HG03469 (cell line): Measurements from ENCODE around the gene DHRS7B.
"Not testable (repeated sequence)": the region's sequence is repeated elsewhere in the genome, so short reads cannot be mapped to it uniquely, and the experiment has no call there.

ENCODE experiments used
- ATAC-seq: cut with Tn5 transposase; IDR thresholded peaks from one replicate; pipeline ENCODE4 v1.9.1; 2021; ENCODE audit warnings: mild to moderate bottlenecking, moderate library complexity, moderate number of reproducible peaks; ENCODE audit not compliant: unreplicated experiment

Gene DHRS7B, protein sequence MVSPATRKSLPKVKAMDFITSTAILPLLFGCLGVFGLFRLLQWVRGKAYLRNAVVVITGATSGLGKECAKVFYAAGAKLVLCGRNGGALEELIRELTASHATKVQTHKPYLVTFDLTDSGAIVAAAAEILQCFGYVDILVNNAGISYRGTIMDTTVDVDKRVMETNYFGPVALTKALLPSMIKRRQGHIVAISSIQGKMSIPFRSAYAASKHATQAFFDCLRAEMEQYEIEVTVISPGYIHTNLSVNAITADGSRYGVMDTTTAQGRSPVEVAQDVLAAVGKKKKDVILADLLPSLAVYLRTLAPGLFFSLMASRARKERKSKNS

DNA sequence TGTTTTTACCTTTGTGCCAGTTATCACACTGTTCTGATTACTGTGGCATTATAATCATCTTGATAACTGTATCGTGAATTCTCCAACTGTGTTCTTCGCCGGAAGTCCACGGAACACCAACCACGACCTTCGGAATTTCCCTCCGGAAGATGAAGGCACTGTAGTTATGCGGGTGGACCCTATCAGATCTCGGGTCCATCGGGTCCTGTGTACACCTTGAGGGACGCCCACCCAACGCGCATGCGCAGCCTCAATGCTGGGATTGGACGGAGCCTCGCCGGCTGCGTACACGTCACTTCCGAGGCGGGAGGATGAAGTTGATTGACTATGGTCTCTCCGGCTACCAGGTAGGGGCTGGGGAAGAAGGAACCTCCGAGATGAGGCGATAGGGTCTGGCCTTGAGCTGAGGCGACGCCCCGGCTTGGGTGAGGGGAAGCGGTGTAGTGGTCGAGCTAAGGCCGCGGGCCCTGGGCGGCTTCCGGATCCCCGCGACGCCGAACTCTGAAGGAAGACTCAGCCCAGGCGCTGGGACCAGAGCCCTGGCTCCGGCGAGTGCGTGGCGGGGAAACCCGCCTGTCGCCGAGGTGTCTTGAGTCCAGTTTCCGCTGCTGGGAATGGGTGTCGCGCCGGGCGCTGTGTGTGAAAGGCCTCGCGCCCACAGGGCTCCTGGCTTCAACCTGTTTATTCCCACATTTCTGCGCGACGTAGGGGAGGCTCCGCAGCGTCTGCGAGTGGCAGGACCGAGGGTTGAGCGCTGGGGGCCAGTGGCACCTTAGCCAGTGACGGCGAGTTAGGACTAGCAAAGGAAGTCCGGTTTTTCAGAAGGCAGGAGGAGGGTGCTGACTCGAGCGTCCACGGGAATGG, at the start of gene DHRS7B:
DHRS7B (plus strand) TSS at position 320 of the 864 bp plus-strand sequence; CDS start at position 328, 8 bp downstream.
- peak; percentile 81 for ATAC-seq

DNA sequence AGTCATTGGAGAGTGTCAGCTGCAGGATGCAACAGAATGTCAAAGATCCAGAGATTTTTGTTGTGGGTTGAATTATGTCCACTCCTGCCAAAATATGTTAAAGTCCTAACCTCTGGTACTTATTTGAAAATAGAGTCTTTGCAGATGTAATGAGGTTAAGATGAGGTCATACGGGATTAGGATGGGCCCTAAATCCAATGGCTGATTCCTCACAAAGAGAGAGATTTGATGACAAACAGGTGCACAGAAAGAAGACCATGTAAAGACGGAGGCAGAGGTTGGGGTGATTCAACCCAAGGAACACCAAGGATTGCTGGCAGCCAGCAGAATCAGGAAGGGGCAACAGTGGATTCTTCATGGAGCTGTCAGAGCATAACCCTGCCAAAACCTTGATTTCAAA, 49.5 kb upstream of the DHRS7B start:
- ATAC-seq: no peak

DNA sequence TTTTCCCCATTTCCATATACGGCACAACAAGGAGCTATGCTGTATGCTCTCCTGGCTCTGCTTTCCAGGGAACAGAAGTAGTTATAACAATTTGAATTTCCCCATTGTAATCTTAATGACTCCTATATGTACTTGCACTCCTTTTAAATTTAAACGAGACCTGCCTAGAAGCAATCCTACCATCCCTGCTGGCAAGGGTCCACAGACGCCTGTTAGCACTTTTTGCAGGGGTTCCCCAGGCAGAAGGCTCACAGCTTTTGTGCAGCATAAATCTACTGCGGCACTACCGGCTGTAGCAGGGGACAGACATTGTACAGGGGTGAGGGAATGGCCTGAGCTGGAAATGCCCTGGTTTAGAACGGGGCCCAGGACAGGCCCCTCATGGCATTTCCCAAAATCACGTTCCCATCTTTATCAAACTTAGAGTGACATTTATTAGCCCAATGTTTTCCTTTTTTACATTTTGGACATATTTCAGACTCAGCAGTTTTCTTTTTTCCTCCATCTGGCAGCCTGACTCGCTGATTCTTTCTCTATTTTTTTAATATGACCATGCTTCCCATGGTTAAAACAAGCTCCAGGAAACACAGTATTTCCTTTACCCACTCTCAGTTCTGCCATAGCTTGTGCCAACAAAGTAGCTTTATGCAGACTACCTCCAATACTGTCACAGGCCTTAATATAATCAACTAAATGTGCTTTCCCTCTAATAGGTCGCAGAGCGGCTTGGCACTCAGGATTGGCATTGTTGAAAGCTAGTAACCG, 48.6 kb upstream of the DHRS7B start:
- no peak for ATAC-seq

DNA sequence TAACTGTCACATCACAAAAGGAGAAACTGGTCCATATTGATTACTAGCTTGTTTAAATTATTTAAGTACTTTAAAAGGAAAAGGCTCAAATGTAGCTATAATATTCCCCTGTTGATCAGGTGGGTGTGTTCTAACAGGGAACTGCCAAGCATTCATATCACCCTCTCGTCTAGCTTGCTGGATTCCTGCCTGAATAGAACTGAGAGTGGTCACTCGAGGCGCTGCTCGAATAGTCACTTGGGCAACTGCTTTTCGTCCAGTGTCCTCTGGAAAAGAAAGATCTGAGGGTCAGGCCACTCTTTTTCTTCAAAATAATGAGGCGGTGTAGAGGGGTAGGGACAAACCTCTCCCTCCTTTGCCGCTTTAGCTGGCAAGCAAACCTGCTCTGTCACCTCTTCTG, 47.6 kb upstream of the DHRS7B start:
- no peak for ATAC-seq

DNA sequence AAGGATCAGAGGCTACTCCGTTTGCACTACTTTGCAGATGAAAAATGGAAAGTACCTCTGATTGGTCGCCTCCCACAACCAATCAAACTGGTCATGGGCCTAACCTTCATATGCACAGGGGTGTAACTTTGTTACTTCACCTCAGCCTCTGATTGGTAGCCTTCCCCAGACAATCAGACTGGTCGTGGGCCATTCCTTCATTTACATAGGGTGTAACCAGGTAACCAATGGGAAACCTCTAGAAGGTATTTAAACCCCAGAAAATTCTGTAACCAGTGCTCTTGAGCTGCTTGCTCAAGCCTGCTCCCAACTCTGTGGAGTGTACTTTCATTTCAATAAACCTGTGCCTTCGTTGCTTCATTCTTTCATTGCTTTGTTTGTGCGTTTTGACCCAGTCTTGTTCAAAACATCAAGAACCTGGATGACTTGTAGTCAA, 44.7 kb upstream of the DHRS7B start:
- no peak for ATAC-seq

DNA sequence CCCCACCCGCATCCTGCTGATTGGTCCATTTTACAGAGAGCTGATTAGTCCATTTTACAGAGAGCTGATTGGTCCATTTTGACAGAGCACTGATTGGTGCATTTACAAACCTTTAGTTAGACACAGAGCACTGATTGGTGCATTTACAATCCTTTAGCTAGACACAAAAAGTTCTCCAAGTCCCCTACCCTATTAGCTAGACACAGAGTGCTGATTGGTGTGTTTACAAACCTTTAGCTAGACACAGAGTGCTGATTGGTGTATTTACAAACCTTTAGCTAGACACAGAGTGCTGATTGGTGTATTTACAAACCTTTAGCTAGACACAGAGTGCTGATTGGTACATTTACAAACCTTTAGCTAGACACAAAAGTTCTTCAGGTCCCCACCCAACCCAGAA, 41.5 kb upstream of the DHRS7B start:
- not testable (repeated sequence) for ATAC-seq

DNA sequence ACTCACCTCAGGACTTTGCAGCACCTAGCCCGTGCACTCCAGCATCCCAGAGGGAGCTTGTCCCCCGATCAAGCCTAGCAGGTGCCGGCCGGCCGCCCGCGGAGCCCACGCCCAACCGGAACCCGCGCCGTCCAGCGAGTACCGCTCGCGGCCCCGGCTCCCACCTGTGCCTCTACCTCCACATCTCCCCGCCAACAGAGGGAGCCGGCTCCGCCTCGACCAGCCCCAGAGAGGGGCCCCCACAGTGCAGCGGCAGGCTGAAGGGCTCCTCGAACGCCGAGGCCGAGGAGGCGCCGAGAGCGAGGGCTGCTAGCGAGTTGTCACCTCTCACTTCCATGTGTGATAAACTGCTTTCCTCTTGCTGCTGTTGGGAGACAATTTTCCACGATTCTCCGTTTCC, 41.1 kb upstream of the DHRS7B start:
- no peak for ATAC-seq

DNA sequence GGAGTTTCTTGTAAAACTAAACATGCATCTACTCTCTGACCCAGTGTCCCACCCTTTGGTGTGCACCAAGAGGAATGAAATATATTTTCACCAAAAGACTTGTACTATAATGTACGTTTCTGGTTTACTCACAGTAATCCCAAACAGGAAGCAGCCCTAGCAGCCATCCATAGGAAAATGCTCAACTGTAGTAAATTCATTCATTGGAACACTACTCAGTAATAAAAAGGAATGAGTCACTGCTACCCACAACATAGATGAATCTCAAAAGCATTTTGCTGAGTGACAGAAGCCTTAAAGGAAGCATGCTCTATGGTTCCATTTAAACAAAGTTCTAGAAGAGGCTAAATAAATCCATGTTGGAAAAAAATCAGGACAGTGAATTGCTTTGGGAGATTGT, 37.6 kb upstream of the DHRS7B start:
- ATAC-seq: no peak

DNA sequence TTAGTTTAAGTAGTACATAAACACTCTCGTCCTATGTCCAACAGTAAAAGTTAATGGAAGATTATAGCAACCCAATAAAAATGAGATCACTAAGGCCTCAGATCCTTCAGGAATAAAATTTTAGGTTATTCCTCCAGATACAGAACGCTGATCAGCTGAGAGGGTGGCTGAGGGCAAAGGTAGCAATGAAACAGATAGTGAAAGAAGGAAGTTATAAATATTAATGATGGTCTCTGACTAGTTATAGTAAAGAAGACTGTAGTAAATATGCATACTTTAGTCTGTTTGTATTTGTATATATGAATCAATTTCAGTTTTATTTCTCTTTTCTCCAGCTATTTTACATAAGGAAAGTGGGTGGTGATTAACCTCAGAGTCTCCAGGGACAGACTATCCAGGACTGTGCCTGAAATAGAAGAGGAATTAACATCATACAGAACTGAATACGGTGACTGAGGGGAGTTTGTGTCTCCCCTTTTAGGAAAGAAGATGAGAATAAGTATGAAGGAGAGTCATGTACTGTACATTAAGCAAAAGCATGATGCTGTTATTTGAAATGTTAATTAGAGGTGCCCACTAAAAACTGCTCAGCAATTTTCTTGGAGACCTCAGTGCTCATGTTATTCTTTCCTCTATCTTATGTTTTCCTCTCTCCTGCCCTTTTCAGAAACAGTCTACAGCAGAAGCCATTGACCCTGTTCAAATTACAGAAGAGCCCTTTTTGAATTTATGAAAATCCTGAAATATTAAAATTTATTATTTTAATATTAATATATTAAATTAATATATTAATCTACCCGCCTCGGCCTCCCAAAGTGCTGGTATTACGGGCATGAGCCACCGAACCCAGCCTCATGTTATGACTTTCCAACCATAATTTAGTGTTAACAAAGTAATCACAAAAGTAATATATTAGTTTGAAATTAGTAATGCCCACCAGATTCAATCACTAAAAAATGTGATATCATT, 36.5 kb upstream of the DHRS7B start:
- ATAC-seq: no peak

DNA sequence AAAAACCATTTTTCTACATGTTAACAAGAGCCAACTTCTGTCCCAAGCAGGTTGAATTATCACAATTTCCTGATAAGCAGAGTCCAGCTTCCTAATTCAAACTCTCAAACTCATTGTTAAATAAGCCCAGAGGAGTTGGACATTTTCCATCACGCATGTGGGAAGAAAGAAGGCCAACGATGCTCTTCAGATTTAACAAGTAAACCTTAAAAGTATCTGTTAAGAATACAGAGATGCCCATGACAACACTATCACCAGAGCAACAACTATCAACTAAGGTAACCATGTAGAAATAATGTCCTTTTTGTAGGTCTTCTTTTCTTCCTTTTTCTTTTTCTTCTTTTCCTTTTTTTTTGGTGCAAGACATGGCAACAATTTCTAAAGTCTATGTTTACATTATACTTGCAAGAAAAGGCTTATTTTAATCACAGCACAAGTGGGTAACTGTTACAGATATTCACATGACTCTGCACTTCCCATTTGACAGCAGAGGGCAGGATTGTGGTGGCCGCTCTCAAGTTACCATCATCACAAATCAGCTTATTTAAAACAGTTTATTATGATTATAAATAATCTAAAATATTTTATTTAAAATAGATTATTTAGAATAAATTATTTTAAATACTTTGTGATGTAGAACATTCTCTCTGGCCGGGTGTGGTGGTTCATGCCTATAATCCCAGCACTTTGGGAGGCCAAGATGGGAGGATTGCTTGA, 35.7 kb upstream of the DHRS7B start:
- ATAC-seq: no peak

DNA sequence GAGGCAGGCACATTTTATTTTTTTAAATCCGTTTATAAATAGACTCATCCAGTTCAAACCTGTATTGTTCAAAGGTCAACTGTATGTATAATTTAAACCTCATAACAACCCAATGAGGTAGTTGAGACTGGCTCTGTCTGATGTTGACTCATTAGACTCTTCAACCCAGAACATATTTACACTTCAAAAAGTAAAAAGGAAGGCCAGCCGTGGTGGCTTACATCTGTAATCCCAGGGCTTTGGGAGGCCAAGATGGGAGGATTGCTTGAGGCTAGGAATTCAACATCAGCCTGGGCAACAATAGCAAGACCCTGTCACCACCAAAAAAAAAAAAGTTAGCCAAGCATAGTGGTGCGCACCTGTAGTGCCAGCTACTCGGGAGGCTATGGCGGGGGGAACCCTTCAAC, 32.5 kb upstream of the DHRS7B start:
- ATAC-seq: no peak

DNA sequence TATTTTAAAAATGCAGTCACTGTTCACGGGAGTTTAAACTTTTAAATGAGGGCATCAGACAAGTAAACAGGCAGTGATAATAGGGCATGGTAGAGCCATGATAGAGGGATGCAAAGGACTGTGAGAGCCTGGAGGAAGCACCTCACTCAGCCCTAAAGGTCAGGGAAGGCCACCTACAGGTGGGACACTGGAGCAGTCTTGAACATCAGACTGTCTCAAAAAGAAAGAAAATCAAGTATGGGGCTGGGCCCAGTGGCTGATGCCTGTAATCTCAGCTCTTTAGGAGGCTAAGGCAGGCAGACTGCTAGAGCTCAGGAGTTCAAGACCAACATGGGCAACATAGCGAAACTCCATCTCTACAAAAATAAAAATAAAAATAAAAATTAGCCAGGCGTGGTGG, 31.0 kb upstream of the DHRS7B start:
- ATAC-seq: no peak

DNA sequence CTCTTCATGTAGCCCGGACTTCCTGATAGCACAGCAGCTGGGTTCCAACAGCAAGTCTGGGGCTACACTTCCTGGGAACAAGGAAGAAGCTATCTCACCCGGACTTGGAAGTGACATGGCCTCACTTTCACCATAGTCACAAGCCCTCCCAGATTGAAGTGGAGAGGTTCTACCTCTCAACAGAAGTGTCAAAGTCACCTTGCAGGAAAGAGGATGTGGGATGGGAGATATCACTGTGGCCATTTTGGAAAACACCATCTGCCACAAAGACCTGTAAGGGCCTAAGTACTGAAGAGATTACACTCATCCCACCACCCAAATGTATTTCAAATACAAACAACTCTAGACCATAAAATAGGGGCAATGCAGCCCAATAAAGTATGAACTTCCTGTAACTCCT, 29.9 kb upstream of the DHRS7B start:
- ATAC-seq: no peak

DNA sequence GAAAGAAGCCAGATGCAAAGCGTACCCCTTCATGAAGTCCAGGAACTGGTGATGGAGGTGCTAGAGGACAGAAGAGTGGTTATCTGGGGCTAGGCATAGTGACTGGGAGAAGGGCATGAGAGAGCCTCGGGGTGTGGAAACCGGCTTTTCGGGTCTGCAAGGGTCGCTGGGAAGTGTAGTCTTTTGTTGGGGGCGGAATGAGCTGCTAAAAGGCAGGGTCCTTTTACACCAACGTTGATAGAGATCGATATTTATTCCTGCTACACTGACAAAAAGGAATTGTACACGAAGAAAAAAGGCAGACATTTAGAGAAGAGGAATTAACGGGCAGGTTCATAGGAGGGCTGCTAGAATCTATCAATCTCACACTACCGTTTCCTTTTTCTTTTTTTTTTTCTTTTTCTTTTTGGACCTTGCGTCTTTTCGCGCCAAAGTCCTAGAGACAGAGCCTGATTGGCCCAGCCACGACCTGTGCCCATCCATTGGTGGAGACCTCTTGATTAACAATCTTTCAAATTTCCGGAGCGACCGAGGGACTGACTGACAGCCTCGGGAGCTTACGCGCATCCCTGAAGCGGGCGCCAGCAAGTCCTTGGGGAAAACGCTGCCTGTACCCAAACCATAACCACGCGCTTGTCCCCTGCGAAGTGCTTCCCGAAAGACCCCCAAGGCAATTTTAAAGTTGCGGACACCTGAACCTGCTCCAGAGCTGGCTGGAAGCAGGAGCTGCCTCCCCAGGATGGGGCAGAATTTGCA, 27.7 kb upstream of the DHRS7B start:
- peak; percentile 90 for ATAC-seq

DNA sequence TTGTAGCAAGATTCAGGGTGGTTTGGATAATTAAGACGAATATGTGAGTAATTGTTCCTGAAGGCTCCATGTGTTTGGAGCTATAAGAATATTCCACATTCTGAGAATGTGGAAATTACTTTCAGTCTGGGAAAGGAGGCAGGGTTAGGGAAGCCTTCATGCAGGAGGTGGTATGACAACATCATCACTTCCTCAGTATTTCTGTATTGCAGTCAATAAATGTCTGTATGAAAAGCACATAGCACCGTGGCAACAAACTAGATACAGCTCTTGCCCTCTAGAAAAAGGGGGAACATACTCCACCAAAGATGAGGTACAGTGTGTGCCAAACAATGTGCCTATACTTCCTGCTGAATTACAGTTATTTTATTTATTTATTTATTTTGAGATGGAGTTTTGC, 26.1 kb upstream of the DHRS7B start:
- no peak for ATAC-seq

DNA sequence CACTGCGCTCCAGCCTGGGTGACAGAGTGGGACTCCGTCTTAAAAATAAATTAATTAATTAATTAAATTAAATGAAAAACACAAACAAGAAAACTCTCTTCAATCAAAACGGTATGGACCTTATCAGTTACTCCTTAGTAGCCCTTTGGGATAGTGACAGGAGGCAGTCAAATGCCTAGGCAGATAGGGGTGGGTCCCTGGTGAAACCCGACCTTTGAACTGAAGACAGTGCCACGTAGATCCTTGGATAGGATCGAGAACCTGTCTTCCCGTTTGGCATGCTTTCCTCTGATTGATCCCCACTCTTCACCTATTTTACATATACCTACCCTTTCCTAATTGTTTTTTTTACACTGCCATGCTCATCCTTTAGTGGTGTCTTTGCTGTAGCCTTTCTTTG, 22.2 kb upstream of the DHRS7B start:
- ATAC-seq: no peak

DNA sequence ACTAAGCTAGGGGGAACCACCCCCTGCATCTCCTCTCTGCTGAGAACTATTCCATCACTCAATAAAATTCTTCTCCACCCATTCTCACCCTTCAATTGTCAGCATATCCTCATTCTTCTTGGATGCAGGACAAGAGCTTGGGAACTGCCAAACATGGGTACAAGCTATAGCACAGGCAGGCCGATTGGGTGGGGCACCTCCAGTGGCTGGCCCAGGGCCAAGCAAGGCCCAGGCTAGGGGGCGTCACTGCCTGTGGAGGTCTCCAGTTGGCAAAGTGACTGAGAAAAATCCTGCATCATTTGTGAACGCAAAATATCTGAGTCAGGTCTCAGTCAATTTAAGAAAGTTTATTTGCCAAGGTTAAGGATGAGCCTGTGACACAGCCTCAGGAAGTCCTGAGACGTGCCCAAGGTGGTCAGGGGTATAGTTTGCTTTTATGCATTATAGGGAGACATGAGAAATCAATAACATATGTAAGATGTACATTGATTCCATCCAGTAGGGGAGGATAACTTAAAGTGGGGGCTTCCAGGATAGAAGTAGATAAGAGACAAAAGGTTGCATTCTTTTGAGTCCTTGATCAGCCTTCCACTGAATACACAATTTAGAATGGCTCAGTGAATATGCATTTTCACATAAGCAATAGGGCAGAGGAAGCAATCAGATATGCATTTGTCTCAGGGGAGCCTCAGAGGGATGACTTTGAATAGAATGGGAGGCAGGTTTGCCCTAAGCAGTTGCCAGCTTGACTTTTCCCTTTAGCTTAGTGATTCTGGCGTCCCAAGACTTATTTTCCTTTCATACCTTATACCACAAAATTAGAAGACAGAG, 21.5 kb upstream of the DHRS7B start:
- no peak for ATAC-seq

DNA sequence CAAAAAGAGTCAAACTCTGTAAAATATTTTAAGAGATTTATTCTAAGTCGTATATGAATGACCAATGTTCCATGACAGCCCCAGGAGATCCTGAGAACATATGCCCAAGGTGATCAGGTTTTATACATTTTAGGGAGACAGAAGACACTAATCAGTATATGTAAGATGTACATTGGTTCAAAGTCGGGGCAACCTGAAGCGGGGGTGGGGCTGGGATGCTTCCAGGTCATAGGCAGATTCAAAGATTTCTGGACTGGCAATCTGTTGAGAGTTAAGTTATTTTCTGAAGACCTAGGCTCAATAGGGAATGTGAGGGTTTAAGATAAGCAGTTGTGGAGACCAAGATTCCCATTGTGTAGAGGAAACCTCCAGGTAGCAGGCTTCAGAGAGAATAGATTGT, 20.4 kb upstream of the DHRS7B start:
- no peak for ATAC-seq
